Mesenteric fat pad (tissue), 1 donor: Measurements from ENCODE around the gene MCOLN2. TPM values are rescaled to one million over a fixed set of nuclear protein-coding genes. Genes with fewer than 3 reads are reported as not detected.
"Not testable (repeated sequence)": the region's sequence is repeated elsewhere in the genome, so short reads cannot be mapped to it uniquely, and the experiment has no call there.

ENCODE experiments used
- DNase-seq: peaks from one replicate; pipeline ENCODE4 v3.0.0-alpha.2; 2020; ENCODE audit warnings: low spot score
- total RNA-seq: library from RNA; stranded (reverse); fragmentation: NEBNext Ultra II Directional; extraction: Animal tissue kit (Norgen Biotek cat#: 25700); gene quantifications from one replicate; pipeline ENCODE4 v1.2.1, GENCODE V29; 2021
- donor health status: DM: yes; HTN: yes; CAD: no.

Gene MCOLN2
- total RNA-seq, 1 donor from 2014 or later: 0.29 TPM

DNA sequence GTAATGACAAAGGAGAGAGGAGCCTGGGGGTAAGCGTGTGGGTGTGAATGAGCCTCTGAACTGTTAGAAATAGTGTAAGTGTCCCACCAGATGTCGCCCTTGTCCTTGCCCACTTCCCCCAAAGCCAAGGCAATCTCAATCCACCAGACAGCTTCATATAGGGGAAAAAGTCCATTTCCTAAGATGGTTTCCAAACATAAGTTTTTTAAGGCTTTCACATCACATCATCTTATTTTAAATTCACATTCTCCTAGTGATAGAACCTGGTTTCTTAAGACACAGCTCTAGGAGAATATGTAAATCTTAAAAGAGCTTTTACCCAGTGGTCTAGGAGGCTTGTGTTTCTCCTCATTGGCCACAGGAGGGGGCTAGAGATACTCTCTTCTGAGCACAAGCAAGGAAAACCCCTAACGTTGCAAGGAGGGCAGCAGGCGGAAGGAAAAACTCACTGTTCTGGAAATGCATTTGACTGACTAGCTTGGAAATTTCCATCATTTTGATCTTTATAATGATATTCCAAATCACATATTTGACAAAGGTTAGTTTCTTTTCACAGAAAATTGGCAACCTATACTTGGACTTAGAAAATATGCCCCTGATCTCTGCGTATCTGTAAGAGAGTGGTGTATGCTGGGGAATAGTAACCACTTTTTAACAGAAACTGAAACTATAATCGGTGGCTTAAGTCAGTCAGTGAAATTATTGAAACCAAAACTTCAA is 52.0 kb downstream of the MCOLN2 start:
- DNase-seq: no peak

DNA sequence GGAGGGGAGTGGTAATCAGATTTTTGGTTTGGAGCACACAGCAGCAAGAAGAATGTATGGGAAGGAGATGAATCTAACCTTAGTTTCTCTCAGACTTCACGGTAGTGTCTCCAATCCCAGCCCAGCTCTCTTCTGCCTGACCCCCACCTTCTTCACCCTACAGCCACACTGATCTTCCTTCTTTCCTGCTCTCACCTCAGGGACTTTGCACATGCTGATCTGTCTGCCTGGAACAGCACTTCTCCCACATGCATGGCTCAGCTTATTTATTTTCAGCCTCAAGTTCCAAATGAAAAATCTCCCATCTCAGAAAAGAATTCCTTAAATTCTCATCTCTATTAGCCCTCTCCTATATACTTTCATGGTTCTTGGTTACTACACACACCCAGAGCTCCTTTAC is 55.1 kb downstream of the MCOLN2 start:
- no peak for DNase-seq

DNA sequence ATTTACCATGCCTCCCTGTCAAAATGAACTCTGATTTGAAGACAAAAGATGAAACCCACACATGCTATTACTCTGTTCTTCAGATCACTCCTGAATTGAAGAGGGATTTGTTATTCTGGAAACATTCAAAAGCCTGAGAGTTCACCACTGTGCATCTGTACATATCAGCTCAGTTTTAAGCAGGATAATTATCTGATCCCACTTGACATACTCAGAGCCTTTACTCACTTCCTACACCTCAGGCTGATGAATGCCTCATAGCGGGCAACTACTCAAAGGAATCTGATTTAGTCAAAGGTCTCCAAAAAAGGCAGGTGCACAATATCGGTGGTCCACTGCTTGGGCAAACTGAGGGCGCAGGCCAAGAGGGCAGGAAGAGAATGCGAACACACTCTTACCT is 56.4 kb downstream of the MCOLN2 start:
- no peak for DNase-seq

DNA sequence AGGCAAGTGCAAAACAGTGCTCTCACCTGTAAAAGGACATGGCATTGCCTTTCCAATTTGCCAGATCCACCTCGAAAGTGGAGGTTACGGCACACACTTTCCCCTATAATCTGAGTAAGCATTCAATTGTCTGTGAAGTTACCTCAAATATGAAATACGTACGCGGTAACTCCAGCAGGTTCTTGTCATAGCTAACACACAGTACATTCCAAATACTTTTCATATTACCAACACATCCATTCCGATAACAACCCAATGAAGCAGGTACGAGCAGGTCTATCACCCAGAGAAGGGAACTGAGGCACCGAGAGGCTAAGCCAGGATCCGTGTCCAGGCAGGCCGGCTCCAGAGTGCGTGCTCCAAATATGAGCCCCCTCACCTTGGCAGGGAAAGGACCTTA is 57.2 kb downstream of the MCOLN2 start:
- no peak for DNase-seq

DNA sequence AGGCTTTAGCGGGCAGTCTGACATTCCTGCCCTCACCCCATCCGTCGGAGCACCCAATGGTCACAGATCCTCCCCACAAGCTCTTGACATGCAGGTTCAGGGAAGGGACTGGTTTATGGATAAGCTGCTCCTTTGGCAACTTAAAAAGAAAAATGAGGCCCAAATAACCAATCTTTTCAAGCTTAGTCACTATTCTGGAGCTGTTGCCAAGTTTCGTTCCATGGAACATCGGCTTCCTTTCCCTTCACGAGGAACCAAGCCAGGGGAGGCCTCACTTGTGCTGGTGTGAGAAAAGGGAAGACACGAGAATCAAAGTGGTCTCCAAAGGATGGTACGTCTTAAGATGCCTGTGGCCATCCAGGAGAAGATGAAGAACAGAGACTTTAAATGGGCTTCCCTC is 57.8 kb downstream of the MCOLN2 start:
- DNase-seq: no peak

DNA sequence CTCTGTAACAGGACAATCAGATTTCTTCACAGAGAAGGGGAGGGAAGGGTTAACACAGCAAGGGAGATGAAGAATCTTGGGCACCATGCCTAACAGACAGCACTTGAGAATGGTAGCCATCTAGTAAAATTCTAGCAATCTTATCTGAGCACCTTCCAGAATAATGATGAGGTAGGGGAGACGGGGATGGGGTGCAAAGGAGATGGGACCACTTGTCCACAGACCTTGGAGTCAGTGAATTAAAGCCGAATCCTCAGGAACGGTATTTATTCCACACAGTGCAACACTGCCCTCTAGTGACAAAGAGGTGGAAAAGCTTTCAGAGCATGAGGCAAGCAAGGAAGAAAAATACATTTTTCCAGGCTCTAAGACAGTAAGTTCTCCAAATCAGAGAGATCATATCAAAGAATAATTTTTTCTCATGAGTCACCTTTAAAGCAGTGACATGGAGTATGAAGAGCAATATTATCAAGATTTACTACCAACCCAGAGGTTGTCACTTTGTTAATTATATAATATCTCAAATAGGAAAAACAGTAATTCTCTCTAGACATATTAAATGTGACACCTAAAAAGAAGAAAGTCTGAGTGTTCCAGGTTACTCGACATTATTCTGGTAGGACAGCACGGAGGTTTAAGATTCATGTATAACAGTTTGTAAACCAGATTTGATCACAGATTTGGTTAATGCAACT is 60.6 kb downstream of the MCOLN2 start:
- no peak for DNase-seq

DNA sequence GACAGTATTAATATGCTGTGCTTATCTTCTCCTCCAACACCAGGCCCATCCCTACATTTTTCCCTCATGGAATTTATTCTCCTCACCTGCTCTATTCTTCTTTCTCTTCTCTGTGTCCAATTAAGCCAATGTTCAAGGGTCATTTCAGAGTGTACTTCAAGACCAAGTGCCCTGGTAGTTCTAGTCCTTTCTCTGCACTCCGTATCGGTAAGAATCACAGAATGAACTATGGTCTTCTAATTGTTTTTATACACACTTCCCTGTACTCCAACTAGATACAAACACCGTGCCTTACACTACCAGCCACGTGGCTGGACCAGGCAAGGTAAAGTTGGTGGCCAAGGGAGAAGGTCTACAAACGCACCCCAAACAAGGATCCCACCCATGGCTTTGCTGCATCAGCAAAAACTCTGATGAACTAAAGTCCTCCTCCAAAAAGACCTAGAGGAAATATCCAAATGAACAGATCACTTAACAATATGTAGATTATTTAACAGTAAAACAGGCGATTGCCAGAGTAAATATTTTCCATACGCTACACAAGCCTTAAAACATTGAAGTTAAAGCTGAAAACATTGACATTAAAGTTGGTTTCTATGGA is 63.8 kb downstream of the MCOLN2 start:
- DNase-seq: no peak

DNA sequence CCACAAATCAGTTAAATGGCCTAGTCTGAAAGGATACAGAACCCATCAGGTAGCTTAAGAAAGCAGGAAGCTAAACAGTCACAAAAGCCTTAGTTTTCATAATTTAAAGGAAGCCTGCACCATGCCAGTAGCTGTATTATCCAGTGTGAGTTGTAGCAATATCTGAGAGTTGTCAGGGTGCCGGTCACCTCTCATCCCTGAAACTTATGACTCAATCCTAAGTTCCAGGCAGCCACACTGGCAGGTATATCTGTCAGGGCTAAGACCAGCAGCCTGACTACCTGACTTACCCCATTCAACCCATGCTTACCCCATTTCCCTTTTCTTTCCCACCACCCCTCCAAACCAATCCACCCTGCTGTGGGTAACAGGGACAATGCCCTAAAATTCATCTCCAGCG is 66.1 kb downstream of the MCOLN2 start:
- no peak for DNase-seq

DNA sequence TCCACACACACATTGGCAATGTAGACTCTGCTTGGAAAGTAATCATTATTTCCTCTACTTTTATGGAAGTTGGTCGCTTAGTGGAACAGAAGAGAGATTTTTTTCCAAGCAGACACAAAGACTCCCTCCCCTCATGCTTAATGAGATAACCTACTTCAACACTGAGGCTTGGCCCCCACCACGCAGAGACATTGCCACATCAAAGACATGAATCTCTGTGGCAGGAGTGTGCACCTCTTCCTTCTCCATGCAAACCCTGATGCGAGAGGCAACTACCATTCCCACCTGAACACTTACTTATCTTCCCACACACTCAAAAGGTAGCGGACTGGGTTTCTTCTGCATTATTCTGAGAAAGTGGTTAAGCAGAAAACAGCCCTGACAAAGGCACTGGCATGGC is 66.6 kb downstream of the MCOLN2 start:
- no peak for DNase-seq

DNA sequence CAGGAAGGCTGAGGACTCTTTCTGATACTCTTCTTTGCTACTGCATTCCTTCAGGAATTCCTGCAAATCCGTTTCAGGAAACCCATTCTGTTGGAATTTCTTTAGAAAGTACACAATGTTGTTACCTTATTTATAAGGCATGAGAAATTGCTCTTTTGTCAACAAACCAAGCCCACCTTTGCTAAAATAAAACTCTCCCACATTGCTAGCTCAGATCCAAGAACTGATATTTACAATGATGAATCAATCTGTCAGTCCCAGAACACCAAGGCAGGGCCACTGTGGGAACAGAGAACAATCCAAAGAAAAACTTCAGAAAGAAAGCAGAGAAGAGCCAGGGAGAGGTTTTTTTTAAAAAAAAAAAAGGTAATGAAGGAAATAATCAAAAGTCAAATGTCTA is 67.3 kb downstream of the MCOLN2 start:
- DNase-seq: no peak

DNA sequence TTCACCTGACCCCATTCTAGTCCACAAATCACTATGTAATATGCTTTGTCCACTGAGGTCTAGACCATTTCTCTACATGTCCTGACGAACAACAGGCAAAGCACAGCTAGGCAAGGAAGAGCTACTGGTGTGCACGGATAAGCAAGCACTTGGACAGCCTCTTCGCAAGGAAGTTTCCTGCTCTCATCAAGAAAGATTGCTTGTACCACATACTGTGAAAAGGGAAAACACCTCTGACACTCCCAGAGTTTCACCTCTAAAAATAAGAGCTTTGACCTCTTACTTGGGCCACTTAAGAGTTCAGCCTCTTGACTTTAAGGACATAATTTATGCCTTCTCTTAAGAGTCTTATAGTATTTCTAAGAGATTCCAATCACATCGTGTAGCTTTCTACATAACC is 67.9 kb downstream of the MCOLN2 start:
- no peak for DNase-seq

DNA sequence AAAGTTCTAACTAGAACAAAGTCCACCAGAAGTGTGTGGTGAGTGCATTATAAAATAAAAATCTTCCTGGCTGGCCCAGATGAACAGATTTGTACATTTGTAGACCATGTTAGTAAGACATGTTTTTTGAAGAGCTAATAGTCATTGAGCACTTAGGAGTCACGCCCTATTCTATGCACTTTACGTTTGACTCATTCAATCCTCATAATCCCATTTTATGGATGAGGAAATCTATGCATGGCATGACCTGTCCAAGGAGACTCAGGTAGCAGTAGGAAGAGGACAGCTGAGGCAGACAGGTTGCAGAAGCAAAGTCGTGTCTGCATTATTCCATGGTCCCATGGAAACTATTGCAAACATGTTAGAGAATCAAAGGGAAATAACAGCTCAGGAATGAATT is 73.6 kb downstream of the MCOLN2 start:
- DNase-seq: no peak

DNA sequence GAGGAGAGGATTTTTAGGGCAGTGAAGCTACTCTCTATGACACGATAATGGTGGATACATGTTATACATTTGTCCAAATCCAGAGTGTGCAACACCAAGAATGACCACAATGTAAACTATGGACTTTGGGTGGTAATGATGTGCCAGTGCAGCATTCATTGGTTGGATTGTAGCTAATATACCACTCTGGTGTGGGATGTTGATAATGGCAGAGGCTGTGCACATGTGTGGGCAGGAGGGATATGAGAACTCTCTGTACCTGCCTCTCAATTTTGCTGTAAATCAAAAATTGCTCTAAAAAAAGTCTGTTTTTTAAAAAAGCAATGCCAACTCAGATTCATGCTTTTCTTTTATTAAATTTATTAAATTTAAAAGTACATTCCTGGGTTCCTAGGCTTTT is 76.8 kb downstream of the MCOLN2 start:
- no peak for DNase-seq

DNA sequence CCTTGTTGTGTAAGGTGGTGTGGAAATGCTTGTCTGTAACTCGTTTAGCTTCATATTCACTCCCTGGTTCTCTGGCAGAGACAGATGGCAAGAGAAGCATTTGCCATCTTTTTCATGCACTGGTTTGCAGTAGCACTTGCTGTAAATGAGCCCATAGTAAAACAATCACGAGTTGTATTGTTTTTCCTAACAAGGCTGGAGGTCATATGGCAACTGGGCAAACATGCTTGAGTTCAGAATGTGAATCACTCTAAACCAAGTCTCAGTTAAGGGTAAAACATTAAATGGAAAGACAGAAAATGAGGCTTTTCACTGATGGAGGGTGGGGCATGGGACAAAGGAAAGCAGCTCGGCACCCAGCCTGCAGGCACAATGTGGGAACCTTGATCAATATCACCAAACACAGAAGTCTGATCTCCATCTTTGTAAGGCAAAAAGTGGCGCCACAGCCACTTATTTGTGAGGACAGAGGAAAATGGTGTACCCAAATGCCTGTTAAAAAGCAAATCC is 77.4 kb downstream of the MCOLN2 start:
- no peak for DNase-seq

DNA sequence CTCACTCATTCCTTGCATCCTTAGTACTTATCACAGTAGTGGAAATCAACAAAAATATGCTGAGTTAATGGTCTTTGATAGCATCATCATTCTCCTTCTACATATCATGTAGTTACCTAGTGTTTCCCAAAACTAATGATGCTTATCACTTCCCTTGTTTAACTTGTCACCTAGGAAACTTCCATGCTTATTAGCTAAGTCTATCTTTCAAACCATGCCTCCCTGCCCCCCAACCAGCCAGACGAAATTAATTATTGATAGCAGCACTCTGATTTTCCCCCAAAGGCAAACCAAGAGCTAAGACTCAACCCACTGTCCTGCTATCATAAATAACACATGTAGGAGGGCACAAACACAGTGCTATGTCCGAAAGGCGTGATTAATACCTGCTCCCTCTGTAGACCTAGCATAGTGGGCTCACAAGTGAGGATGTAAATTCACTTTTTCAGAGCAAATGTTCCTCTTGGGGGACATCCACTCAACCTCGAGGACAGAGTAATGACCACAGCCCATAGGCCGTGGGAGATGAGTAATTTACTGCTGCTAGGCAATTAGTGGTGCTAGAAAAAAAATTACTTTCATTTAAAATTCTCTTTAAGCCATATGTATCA is 78.1 kb downstream of the MCOLN2 start:
- DNase-seq: no peak

DNA sequence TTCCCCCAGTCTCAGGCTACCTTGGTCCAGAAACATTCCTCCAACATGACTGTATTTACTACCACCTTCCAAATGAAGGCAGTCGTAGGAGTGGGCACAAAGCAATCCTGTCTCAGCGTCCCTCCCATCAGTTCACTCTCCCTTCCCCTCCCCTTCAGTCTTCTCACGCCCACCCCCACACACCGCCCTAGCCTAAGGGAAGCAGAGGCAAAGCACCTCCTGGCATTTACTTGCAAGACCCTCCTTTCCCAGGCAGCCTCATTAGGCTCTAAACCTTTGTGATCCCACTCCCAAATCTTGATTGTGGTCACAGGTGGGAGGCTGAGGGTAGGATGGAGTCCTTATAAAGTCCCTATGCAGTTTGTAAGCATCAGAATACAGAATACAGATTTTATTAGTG is 80.0 kb downstream of the MCOLN2 start:
- no peak for DNase-seq

DNA sequence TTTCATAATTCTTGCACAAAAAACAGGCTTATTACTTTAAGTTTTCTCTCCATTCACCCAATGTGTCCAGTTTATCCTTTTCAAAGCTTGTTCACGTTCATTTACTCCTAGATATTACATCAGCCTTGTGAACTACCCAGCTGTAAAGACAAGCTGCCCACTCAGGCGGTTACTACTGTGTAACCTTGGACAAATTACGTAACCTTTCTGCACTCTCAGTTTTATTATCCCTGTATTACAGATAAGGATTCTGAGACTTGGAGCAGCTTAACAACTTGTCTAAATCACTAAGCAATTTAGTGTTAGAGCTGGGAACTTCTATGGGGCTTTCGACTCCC is 83.4 kb downstream of the MCOLN2 start:
- DNase-seq: no peak

DNA sequence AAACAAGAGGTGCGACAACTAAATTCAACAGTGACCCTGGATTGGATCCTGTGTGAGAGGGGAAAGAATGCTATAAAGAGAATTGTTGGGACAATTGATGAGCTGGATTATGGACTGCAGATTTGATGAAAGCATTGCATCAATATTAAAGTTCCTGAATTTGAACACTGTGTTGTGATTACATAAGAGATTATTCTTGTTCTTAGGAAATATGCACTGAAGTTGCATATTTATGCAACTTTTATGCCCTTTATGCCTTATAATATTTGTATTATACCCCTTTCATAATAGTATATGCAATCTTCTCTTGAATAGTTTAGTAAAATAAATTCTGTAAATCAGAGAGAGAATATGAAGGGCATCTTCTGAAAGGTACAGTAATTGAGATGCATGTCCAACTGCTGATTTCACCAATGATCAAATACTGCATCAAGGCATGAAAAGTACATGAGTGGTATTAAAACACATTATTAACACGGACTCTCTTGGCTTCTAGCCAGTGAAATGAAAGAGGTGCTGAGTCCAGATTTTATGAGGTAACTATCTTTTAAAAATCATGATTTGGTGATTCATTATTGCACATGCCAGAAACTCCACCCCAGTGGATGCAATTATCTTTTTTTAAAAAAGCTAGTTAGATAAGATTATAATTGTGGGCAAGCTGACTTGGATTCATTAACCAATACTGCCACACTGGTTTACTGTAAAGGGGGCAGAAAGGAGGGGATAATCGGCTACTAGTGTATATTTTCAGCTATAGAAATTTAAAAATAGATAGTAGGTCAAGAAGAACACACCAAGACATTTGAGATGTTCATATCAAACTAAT is 84.0 kb downstream of the MCOLN2 start:
- no peak for DNase-seq

DNA sequence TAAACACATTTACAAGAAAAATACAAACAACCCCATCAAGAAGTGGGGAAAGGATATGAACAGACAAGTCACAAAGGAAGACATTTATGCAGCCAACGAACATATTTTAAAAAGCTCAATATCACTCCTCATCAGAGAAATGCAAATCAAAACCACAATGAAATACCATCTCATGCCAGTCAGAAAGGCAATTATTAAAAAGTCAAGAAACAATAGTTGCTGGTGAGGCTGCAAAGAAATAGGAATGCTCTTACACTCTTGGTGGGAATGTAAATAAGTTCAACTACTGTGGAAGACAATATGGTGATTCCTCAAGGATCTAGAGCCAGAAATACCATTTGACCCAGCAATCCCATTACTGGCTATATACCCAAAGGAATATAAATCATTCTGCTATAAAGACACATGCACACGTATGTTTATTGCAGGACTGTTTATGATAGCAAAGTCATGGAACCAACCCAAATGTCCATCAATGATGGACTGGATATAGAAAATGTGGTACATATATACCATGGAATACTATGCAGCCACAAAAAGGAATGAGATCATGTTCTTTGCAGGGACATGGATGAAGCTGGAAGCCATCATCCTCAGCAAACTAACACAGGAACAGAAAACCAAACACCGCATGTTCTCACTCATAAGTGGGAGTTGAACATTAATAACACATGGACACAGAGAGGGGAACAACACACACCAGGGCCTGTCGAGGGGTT is 88.0 kb downstream of the MCOLN2 start:
- DNase-seq: not testable (repeated sequence)

DNA sequence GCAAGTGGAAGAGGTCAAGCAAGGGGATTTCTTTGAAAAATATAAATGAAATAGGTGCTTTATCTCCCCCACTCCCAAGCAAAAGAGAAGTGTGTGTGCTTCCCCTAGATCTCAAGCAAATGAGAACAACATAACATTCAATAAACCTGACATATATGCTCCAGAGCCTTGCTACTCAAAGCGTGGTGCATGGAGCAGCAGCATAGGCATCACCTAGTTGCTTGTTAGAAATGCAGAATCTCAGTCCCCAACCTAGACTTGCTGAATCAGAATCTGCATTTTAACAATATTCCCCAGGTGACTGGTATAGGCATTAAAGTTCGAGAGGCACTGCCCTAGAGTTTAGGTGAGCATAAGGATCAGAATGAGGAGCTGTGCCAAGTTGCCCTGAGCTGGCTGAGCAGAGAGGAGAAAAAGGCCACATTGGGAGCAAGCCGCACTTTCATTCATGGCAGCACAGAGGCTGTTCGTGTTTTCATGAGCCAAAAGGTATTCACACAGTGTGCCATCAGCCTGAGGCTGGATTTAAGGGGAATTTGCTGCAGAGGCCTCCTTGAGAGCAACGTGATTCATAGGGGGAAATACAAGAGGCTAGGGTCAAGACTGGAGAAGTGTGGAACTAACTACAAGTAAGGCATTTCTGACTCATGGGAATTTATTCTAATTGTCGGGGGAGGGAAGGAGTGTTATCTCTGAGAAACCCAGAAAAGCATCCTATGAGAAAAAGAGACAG is 89.7 kb downstream of the MCOLN2 start:
- no peak for DNase-seq
